Endothelial cell (in vitro differentiated cells): ENCODE data around the gene FAM131B. TPM values are rescaled to one million over a fixed set of nuclear protein-coding genes. Genes with fewer than 3 reads are reported as not detected.

ENCODE experiments used
- DNase-seq: peaks from one replicate; pipeline ENCODE4 v3.0.0; 2021; ENCODE audit warnings: low spot score
- H3K27ac Mint-ChIP-seq: one replicate; pipeline ENCODE4 v1.8.0; 2021; ENCODE audit warnings: mixed read lengths, inconsistent platforms; ENCODE audit not compliant: unreplicated experiment
- H3K27me3 Mint-ChIP-seq: one replicate; pipeline ENCODE4 v1.8.0; 2021; ENCODE audit warnings: mild to moderate bottlenecking, moderate library complexity, mixed read lengths, inconsistent platforms; ENCODE audit not compliant: unreplicated experiment
- H3K36me3 Mint-ChIP-seq: one replicate; pipeline ENCODE4 v1.8.0; 2021; ENCODE audit warnings: mild to moderate bottlenecking, low read depth, mixed read lengths, inconsistent platforms; ENCODE audit not compliant: unreplicated experiment
- H3K4me1 Mint-ChIP-seq: one replicate; pipeline ENCODE4 v1.8.0; 2021; ENCODE audit warnings: mild to moderate bottlenecking, mixed read lengths, inconsistent platforms; ENCODE audit not compliant: unreplicated experiment
- H3K4me3 Mint-ChIP-seq: one replicate; pipeline ENCODE4 v1.8.0; 2021; ENCODE audit warnings: mild to moderate bottlenecking, mixed read lengths, inconsistent platforms; ENCODE audit not compliant: unreplicated experiment
- H3K9me3 Mint-ChIP-seq: one replicate; pipeline ENCODE4 v1.8.0; 2021; ENCODE audit warnings: mixed read lengths, inconsistent platforms; ENCODE audit not compliant: unreplicated experiment
- CTCF ChIP-seq: fragments of 200-600 bp; sonication (generic); IDR thresholded peaks from one replicate; pipeline ENCODE4 v1.5.0; 2021; ENCODE audit warnings: antibody characterized with exemption; ENCODE audit not compliant: unreplicated experiment
- long read RNA-seq: library from polyadenylated mRNA; unstranded; transcript quantifications from one replicate; pipeline ENCODE4 v2.0.0, GENCODE V29; 2020; ENCODE audit not compliant: unreplicated experiment
- total RNA-seq: library from RNA; stranded (reverse); fragmentation: NEBNext Ultra II Directional; extraction: Animal tissue kit (Norgen Biotek cat#: 25700); gene quantifications from one replicate; pipeline ENCODE4 v1.2.1, GENCODE V29; 2021; ENCODE audit not compliant: unreplicated experiment

Gene FAM131B
- 1.0 TPM for total RNA-seq
- long read RNA-seq: 0 reads

GRCh38 chr7:143362131-143363015 lies at the start of gene FAM131B:
Gene FAM131B, minus strand, starts transcription at chr7:143362713. Its CDS starts 110 bp downstream, at chr7:143362603.
- peaks cover 24% of the 10 kb centered on the region for H3K27me3 Mint-ChIP-seq
- H3K36me3 Mint-ChIP-seq: peaks cover 8% of the 10 kb centered on the region
- H3K27ac Mint-ChIP-seq: no peak within 1 kb of the TSS
- H3K4me3 Mint-ChIP-seq: peak within 1 kb of the TSS; percentile 70
- H3K4me1 Mint-ChIP-seq: peaks cover 7% of the 10 kb centered on the region
- no peak for TF ChIP-seq CTCF
- no peaks in the 10 kb centered on the region for H3K9me3 Mint-ChIP-seq
- no peak for DNase-seq

- Mint-ChIP-seq H3K4me3 (no peak overlapping the region), H3K27ac (no peak overlapping the region), H3K9me3 (no peaks in the 10 kb centered on the region), H3K36me3 (no peaks in the 10 kb centered on the region), H3K4me1 (peaks cover 30% of the 10 kb centered on the region), H3K27me3 (peaks cover 9% of the 10 kb centered on the region)
- no peak for DNase-seq
- TF ChIP-seq CTCF: no peak
These were observed 49.6 kb upstream of the FAM131B start for GRCh38 chr7:143411976-143412708.

GRCh38 chr7:143410521-143411004 lies 48.0 kb upstream of the FAM131B start:
- H3K27me3 Mint-ChIP-seq: peaks cover 9% of the 10 kb centered on the region
- no peak overlapping the region for H3K4me3 Mint-ChIP-seq
- no peaks in the 10 kb centered on the region for H3K9me3 Mint-ChIP-seq
- no peaks in the 10 kb centered on the region for H3K36me3 Mint-ChIP-seq
- no peak for DNase-seq
- peaks cover 37% of the 10 kb centered on the region for H3K4me1 Mint-ChIP-seq
- no peak overlapping the region for H3K27ac Mint-ChIP-seq
- TF ChIP-seq CTCF: no peak

GRCh38 chr7:143408686-143409561 lies 46.4 kb upstream of the FAM131B start, which contains the start of gene EPHA1:
Gene EPHA1, minus strand, starts transcription at chr7:143408856. Its CDS starts 51 bp downstream, at chr7:143408805.
- Mint-ChIP-seq H3K27ac (peak within 1 kb of the TSS; percentile 54), H3K9me3 (no peaks in the 10 kb centered on the region), H3K36me3 (no peaks in the 10 kb centered on the region), H3K4me1 (peaks cover 37% of the 10 kb centered on the region), H3K4me3 (peak within 1 kb of the TSS; percentile 85), H3K27me3 (peaks cover 9% of the 10 kb centered on the region)
- DNase-seq: no peak
- peak; percentile 17 for TF ChIP-seq CTCF
